Measurements from ENCODE around the gene TANGO2. TPM values are rescaled to one million over a fixed set of nuclear protein-coding genes. Genes with fewer than 3 reads are reported as not detected.
A peak's percentile ranks its signal among the peaks of the same experiment; 100 is the strongest.

TANGO2 gene
- total and polyA plus RNA-seq, 9 of the 15 experiments (the other 6 are each of a cell fraction or from before 2014, with no cell fraction given) = 15.5 to 94.9 (median 70.1) TPM

DNA sequence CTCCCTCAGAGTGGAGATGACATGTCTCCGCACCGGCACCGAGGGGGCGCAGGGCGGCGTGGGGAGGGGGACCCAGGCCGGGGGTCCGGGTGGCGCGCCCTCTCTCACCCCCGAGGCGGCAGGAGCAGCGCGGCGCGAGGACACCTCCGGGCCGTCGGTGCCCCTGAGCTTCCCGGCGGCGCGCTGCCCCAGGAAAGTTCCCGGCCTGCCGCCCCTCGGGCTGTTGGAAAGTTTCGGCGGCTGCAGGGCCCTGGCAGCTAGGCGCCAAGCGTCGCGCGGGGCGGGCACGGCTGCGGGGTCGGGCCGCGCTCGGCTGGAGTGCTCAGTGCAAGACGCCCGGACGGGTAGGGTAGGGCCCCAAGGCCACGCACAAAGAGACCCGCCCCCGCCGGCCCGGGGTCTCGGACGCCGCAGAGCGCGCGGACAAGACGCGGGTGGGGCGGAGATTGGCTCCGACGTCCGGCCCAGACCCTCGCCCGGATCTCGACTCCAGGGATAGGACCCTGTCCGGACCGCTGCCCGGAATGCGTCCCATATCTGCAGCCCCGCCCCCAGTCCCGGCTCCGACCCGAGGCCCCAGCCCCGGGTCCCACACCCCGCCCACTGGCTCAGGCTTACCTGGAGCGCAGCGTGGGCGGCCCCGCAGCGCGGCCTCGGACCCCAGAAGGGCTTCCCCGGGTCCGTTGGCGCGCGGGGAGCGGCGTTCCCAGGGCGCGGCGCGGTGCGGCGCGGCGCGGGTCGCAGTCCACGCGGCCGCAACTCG is 4.8 kb upstream of the TANGO2 start (continued):
- TF ChIP-seq, protein P1, sequence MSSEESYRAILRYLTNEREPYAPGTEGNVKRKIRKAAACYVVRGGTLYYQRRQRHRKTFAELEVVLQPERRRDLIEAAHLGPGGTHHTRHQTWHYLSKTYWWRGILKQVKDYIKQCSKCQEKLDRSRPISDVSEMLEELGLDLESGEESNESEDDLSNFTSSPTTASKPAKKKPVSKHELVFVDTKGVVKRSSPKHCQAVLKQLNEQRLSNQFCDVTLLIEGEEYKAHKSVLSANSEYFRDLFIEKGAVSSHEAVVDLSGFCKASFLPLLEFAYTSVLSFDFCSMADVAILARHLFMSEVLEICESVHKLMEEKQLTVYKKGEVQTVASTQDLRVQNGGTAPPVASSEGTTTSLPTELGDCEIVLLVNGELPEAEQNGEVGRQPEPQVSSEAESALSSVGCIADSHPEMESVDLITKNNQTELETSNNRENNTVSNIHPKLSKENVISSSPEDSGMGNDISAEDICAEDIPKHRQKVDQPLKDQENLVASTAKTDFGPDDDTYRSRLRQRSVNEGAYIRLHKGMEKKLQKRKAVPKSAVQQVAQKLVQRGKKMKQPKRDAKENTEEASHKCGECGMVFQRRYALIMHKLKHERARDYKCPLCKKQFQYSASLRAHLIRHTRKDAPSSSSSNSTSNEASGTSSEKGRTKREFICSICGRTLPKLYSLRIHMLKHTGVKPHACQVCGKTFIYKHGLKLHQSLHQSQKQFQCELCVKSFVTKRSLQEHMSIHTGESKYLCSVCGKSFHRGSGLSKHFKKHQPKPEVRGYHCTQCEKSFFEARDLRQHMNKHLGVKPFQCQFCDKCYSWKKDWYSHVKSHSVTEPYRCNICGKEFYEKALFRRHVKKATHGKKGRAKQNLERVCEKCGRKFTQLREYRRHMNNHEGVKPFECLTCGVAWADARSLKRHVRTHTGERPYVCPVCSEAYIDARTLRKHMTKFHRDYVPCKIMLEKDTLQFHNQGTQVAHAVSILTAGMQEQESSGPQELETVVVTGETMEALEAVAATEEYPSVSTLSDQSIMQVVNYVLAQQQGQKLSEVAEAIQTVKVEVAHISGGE (CRISPR knock-in tag; IDR thresholded peaks at IDR 0.05) = 0 out of 6 replicates have a peak, but pooled peaks of 1 of the 3 experiments have one; percentile 9
- TF ChIP-seq, protein P2, sequence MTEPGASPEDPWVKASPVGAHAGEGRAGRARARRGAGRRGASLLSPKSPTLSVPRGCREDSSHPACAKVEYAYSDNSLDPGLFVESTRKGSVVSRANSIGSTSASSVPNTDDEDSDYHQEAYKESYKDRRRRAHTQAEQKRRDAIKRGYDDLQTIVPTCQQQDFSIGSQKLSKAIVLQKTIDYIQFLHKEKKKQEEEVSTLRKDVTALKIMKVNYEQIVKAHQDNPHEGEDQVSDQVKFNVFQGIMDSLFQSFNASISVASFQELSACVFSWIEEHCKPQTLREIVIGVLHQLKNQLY (CRISPR knock-in tag; conservative IDR thresholded peaks at IDR 0.05) = peak in 1 of 2 experiments; percentile 80; a peak in 1 of 4 replicates
- TF ChIP-seq, protein P3, sequence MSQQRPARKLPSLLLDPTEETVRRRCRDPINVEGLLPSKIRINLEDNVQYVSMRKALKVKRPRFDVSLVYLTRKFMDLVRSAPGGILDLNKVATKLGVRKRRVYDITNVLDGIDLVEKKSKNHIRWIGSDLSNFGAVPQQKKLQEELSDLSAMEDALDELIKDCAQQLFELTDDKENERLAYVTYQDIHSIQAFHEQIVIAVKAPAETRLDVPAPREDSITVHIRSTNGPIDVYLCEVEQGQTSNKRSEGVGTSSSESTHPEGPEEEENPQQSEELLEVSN (IDR thresholded peaks at IDR 0.05; ENCODE audit: borderline replicate concordance in 1 of 2, extremely low read depth in 1 of 2, insufficient read depth in 1 of 2, insufficient read length in 1 of 2, low read depth in 1 of 2, low read length in 1 of 2, poor library complexity in 1 of 2, severe bottlenecking in 1 of 2) = peak; percentile 56 to 89
- TF ChIP-seq, protein P4, sequence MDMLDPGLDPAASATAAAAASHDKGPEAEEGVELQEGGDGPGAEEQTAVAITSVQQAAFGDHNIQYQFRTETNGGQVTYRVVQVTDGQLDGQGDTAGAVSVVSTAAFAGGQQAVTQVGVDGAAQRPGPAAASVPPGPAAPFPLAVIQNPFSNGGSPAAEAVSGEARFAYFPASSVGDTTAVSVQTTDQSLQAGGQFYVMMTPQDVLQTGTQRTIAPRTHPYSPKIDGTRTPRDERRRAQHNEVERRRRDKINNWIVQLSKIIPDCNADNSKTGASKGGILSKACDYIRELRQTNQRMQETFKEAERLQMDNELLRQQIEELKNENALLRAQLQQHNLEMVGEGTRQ (CRISPR knock-in tag; IDR thresholded peaks at IDR 0.05) = no peak
- no peak for TF ChIP-seq TCFL5 (CRISPR knock-in tag; conservative IDR thresholded peaks at IDR 0.05)
- TF ChIP-seq, protein P5, sequence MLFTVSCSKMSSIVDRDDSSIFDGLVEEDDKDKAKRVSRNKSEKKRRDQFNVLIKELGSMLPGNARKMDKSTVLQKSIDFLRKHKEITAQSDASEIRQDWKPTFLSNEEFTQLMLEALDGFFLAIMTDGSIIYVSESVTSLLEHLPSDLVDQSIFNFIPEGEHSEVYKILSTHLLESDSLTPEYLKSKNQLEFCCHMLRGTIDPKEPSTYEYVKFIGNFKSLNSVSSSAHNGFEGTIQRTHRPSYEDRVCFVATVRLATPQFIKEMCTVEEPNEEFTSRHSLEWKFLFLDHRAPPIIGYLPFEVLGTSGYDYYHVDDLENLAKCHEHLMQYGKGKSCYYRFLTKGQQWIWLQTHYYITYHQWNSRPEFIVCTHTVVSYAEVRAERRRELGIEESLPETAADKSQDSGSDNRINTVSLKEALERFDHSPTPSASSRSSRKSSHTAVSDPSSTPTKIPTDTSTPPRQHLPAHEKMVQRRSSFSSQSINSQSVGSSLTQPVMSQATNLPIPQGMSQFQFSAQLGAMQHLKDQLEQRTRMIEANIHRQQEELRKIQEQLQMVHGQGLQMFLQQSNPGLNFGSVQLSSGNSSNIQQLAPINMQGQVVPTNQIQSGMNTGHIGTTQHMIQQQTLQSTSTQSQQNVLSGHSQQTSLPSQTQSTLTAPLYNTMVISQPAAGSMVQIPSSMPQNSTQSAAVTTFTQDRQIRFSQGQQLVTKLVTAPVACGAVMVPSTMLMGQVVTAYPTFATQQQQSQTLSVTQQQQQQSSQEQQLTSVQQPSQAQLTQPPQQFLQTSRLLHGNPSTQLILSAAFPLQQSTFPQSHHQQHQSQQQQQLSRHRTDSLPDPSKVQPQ (CRISPR knock-in tag; IDR thresholded peaks at IDR 0.05; ENCODE audit: borderline replicate concordance) = no peak
- TF ChIP-seq SETDB1 (IDR thresholded peaks at IDR 0.05; ENCODE audit: low read length) = no peak
- TF ChIP-seq, protein P6, sequence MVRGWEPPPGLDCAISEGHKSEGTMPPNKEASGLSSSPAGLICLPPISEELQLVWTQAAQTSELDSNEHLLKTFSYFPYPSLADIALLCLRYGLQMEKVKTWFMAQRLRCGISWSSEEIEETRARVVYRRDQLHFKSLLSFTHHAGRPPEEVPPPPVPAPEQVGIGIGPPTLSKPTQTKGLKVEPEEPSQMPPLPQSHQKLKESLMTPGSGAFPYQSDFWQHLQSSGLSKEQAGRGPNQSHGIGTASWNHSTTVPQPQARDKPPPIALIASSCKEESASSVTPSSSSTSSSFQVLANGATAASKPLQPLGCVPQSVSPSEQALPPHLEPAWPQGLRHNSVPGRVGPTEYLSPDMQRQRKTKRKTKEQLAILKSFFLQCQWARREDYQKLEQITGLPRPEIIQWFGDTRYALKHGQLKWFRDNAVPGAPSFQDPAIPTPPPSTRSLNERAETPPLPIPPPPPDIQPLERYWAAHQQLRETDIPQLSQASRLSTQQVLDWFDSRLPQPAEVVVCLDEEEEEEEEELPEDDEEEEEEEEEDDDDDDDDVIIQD (CRISPR knock-in tag; IDR thresholded peaks at IDR 0.05) = peak; percentile 73; the same call in 1 of the 2 replicates
- TF ChIP-seq ZNF668 (CRISPR knock-in tag; IDR thresholded peaks at IDR 0.05) = peak; percentile 38; the same call in 1 of the 2 replicates
- TF ChIP-seq MAZ (CRISPR knock-in tag; conservative IDR thresholded peaks at IDR 0.05 in 1 of 2, IDR thresholded peaks at IDR 0.05 in 1 of 2) = peak in 1 of 2 experiments; percentile 18; a peak in 1 of 4 replicates

Measured in K562 (cell line).